ENCODE data around the gene ATG2A.
A peak's percentile ranks its signal among the peaks of the same experiment; 100 is the strongest.

Gene ATG2A

GRCh38 chr11:64902102-64902900 is 14.7 kb downstream of the ATG2A start:
- DNase-seq (ENCODE audit: low spot score) = no peak

GRCh38 chr11:64900774-64901173 is 16.2 kb downstream of the ATG2A start:
- no peak for DNase-seq (ENCODE audit: low spot score)

- DNase-seq (ENCODE audit: low spot score) = no peak
These were observed 16.7 kb downstream of the ATG2A start for GRCh38 chr11:64900263-64900678.

GRCh38 chr11:64898541-64898940 is 18.5 kb downstream of the ATG2A start:
- DNase-seq (ENCODE audit: low spot score) = no peak

- no peak for DNase-seq (ENCODE audit: low spot score)
These were observed 18.9 kb downstream of the ATG2A start for GRCh38 chr11:64898076-64898445.

GRCh38 chr11:64897381-64898075 is 19.5 kb downstream of the ATG2A start:
- no peak for DNase-seq (ENCODE audit: low spot score)

- no peak for DNase-seq (ENCODE audit: low spot score)
These were observed 20.5 kb downstream of the ATG2A start for GRCh38 chr11:64896448-64897022.

- DNase-seq (ENCODE audit: low spot score) = no peak
These were observed 22.1 kb downstream of the ATG2A start for GRCh38 chr11:64894812-64895452.

- peak; percentile 69 for DNase-seq (ENCODE audit: low spot score)
These were observed 22.8 kb downstream of the ATG2A start for GRCh38 chr11:64894070-64894811.

GRCh38 chr11:64893194-64894069 is 23.6 kb downstream of the ATG2A start:
- no peak for DNase-seq (ENCODE audit: low spot score)

GRCh38 chr11:64892838-64893193 is 24.2 kb downstream of the ATG2A start:
- no peak for DNase-seq (ENCODE audit: low spot score)

GRCh38 chr11:64892411-64892831 is 24.6 kb downstream of the ATG2A start:
- peak; percentile 60 for DNase-seq (ENCODE audit: low spot score)

- no peak for DNase-seq (ENCODE audit: low spot score)
These were observed 25.1 kb downstream of the ATG2A start for GRCh38 chr11:64891880-64892279.

- no peak for DNase-seq (ENCODE audit: low spot score)
These were observed 25.7 kb downstream of the ATG2A start for GRCh38 chr11:64891215-64891848.

GRCh38 chr11:64890522-64890939 is 26.5 kb downstream of the ATG2A start:
- DNase-seq (ENCODE audit: low spot score) = peak; percentile 76

- no peak for DNase-seq (ENCODE audit: low spot score)
These were observed 28.1 kb downstream of the ATG2A start for GRCh38 chr11:64888729-64889511.

- DNase-seq (ENCODE audit: low spot score) = no peak
These were observed 28.6 kb downstream of the ATG2A start for GRCh38 chr11:64888406-64888728.

GRCh38 chr11:64887757-64888405 is 29.1 kb downstream of the ATG2A start:
- DNase-seq (ENCODE audit: low spot score) = peak; percentile 77

GRCh38 chr11:64887234-64887756 is 29.7 kb downstream of the ATG2A start:
- no peak for DNase-seq (ENCODE audit: low spot score)
